Osteoblast (primary cell): ENCODE data around the gene PDE4B. TPM values are rescaled to one million over a fixed set of nuclear protein-coding genes. Genes with fewer than 3 reads are reported as not detected.
A peak's percentile ranks its signal among the peaks of the same experiment; 100 is the strongest.

Experiments used
- DNase-seq: peaks from one replicate; pipeline ENCODE4 v3.0.0; 2011; ENCODE audit warnings: low spot score, mixed read lengths; ENCODE audit not compliant: insufficient read length; ENCODE audit errors: missing footprints
- H2AFZ ChIP-seq: 2 replicates; pipeline ENCODE4 v1.6.0; 2011; ENCODE audit warnings: mild to moderate bottlenecking, low read length
- H3K27ac ChIP-seq: 2 replicates; pipeline ENCODE4 v1.5.1; 2011; ENCODE audit warnings: mild to moderate bottlenecking, low read depth, low read length, moderate library complexity
- H3K27me3 ChIP-seq: 2 replicates; pipeline ENCODE4 v1.6.0; 2012; ENCODE audit warnings: mild to moderate bottlenecking, control low read depth, inconsistent platforms, low read length, moderate library complexity; ENCODE audit not compliant: insufficient read depth
- H3K36me3 ChIP-seq: 2 replicates; pipeline ENCODE4 v1.5.1; 2011; ENCODE audit warnings: mild to moderate bottlenecking, low read length, control low read depth, moderate library complexity; ENCODE audit not compliant: insufficient read depth
- H3K4me1 ChIP-seq: 2 replicates; pipeline ENCODE4 v1.5.1; 2011; ENCODE audit warnings: mild to moderate bottlenecking, low read length, control low read depth, moderate library complexity; ENCODE audit not compliant: insufficient read depth
- H3K4me2 ChIP-seq: 2 replicates; pipeline ENCODE4 v1.6.0; 2011; ENCODE audit warnings: mild to moderate bottlenecking, low read length; ENCODE audit not compliant: insufficient read depth
- H3K4me3 ChIP-seq: fragments of 200-600 bp; sonication (generic); 3 replicates; pipeline ENCODE4 v1.5.1; 2012; ENCODE audit warnings: mild to moderate bottlenecking, low read length, inconsistent platforms; ENCODE audit not compliant: insufficient read depth
- H3K79me2 ChIP-seq: 2 replicates; pipeline ENCODE4 v1.6.0; 2012; ENCODE audit warnings: mild to moderate bottlenecking, low read length, control low read depth, inconsistent platforms; ENCODE audit not compliant: insufficient read depth
- H3K9me3 ChIP-seq: 2 replicates; pipeline ENCODE4 v1.5.1; 2011; ENCODE audit warnings: low read depth, low read length, control low read depth
- H4K20me1 ChIP-seq: 2 replicates; pipeline ENCODE4 v1.6.0; 2012; ENCODE audit warnings: mild to moderate bottlenecking, low read length, control low read depth; ENCODE audit not compliant: insufficient read depth
- total RNA-seq: library from RNA; depleted of rRNA; stranded (reverse); fragments of >200 nt; gene quantifications from 2 replicates; pipeline ENCODE4 v1.2.3, GENCODE V29; 2012
- TF ChIP-seq, protein P1 (sequence below): IDR thresholded peaks from 2 replicates; pipeline ENCODE4 v1.5.1; 2011; ENCODE audit warnings: mild to moderate bottlenecking, low read depth, low read length, moderate library complexity; ENCODE audit errors: extremely low read depth

PDE4B gene
- total RNA-seq, 1 donor, result 21.4 TPM

DNA sequence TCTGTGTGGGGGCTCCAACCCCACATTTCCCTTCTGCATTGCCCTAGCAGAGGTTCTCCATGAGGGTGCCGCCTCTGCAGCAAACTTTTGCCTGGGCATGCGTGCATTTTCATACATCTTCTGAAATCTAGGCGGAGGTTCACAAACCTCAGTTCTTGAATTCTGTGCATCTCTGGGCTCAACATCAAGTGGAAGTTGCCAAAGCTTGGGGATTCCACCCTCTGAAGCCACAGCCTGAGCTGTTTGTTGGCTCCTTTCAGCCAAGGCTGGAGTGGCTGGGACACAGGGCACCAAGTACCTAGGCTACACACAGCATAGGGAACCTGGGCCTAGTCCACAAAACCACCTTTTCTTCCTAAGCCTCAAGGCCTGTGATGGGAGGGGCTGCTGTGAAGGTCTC is 235.3 kb downstream of the PDE4B start:
- no peak for DNase-seq
- no peak overlapping the region for H2AFZ ChIP-seq
- peaks cover 3% of the 10 kb centered on the region for H3K9me3 ChIP-seq
- no peaks in the 10 kb centered on the region for H3K27me3 ChIP-seq
- no peak overlapping the region for H3K27ac ChIP-seq
- H3K4me3 ChIP-seq, result no peak overlapping the region
- no peaks in the 10 kb centered on the region for H3K79me2 ChIP-seq
- H4K20me1 ChIP-seq, result peaks cover 4% of the 10 kb centered on the region
- no peak overlapping the region for H3K4me2 ChIP-seq
- TF ChIP-seq, protein P1, sequence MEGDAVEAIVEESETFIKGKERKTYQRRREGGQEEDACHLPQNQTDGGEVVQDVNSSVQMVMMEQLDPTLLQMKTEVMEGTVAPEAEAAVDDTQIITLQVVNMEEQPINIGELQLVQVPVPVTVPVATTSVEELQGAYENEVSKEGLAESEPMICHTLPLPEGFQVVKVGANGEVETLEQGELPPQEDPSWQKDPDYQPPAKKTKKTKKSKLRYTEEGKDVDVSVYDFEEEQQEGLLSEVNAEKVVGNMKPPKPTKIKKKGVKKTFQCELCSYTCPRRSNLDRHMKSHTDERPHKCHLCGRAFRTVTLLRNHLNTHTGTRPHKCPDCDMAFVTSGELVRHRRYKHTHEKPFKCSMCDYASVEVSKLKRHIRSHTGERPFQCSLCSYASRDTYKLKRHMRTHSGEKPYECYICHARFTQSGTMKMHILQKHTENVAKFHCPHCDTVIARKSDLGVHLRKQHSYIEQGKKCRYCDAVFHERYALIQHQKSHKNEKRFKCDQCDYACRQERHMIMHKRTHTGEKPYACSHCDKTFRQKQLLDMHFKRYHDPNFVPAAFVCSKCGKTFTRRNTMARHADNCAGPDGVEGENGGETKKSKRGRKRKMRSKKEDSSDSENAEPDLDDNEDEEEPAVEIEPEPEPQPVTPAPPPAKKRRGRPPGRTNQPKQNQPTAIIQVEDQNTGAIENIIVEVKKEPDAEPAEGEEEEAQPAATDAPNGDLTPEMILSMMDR, result no peak
- H3K36me3 ChIP-seq, result no peaks in the 10 kb centered on the region
- H3K4me1 ChIP-seq, result no peaks in the 10 kb centered on the region

GRCh38 chr1:66033781-66034180 is 241.1 kb downstream of the PDE4B start:
- H3K36me3 ChIP-seq, result no peaks in the 10 kb centered on the region
- peak; percentile 71 for DNase-seq
- H3K27me3 ChIP-seq, result no peaks in the 10 kb centered on the region
- H3K79me2 ChIP-seq, result no peaks in the 10 kb centered on the region
- H3K9me3 ChIP-seq, result peaks cover 3% of the 10 kb centered on the region
- TF ChIP-seq, protein P1, result no peak
- H3K4me2 ChIP-seq, result no peak overlapping the region
- H3K27ac ChIP-seq, result no peak overlapping the region
- H2AFZ ChIP-seq, result no peak overlapping the region
- no peak overlapping the region for H3K4me3 ChIP-seq
- no peaks in the 10 kb centered on the region for H3K4me1 ChIP-seq
- H4K20me1 ChIP-seq, result peaks cover 2% of the 10 kb centered on the region

DNA sequence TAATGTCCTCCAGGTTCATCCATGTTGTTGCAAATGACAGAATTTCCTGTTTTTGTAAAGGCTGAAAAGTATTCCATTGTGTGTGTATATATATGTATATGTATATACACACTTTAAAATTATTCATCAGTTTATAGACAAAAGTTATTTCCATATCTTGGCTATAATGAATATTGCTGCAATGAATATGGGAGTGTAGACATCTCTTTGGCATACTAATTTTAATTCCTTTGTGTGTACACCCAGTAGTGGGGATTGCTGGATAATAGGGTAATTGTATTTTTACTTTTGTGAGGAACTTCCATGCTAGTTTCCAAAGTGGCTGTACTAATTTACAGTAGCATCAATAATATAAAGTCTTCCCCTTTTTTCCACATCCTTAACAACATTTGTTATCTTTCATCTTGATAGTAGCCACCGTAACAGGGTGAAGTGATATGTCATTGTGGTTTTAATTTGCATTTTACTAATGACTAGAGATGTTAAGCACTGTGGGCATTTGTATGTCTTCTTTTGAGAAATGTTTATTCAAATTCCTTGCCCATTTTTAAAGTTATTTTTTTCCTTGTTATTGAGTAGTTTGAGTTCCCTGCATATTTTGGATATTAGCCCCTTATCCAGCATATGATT is 243.0 kb downstream of the PDE4B start:
- Histone ChIP-seq H3K4me3 (no peak overlapping the region), H3K79me2 (no peaks in the 10 kb centered on the region), H3K4me1 (no peaks in the 10 kb centered on the region), H4K20me1 (peaks cover 2% of the 10 kb centered on the region), H3K36me3 (no peaks in the 10 kb centered on the region), H3K27ac (no peak overlapping the region), H2AFZ (no peak overlapping the region), H3K9me3 (no peaks in the 10 kb centered on the region), H3K27me3 (no peaks in the 10 kb centered on the region), H3K4me2 (no peak overlapping the region)
- TF ChIP-seq, protein P1, result no peak
- DNase-seq, result no peak

DNA sequence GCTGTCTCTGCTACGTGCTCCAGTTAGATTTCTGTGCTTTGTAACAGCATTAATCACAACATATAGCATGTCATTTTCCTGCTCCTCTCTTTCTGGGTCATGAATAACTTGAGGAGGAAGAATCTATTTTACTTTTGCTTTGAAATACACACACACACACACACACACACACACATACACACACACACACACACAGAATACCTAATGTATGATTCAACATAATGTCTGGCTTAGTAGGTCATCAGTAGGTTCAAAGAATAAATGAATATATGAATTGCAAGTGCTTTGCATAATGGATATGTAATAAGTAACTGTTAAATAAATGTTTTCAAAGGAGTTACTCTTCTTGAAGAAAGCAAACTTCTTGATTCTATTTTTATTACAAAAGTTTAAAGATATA is 249.0 kb downstream of the PDE4B start:
- no peak for DNase-seq
- no peaks in the 10 kb centered on the region for H3K36me3 ChIP-seq
- no peak overlapping the region for H3K27ac ChIP-seq
- H3K4me1 ChIP-seq, result no peaks in the 10 kb centered on the region
- no peak overlapping the region for H3K4me3 ChIP-seq
- no peaks in the 10 kb centered on the region for H3K79me2 ChIP-seq
- no peak overlapping the region for H3K4me2 ChIP-seq
- H3K27me3 ChIP-seq, result no peaks in the 10 kb centered on the region
- H3K9me3 ChIP-seq, result no peaks in the 10 kb centered on the region
- H4K20me1 ChIP-seq, result no peaks in the 10 kb centered on the region
- no peak overlapping the region for H2AFZ ChIP-seq
- TF ChIP-seq, protein P1, result no peak
